ENCODE data around the gene JPH2. TPM values are rescaled to one million over a fixed set of nuclear protein-coding genes. Genes with fewer than 3 reads are reported as not detected.
"Not testable (repeated sequence)": the region's sequence is repeated elsewhere in the genome, so short reads cannot be mapped to it uniquely, and the experiment has no call there.

The JPH2 gene
- total RNA-seq, 1 donor from 2014 or later: 0.13 TPM

DNA sequence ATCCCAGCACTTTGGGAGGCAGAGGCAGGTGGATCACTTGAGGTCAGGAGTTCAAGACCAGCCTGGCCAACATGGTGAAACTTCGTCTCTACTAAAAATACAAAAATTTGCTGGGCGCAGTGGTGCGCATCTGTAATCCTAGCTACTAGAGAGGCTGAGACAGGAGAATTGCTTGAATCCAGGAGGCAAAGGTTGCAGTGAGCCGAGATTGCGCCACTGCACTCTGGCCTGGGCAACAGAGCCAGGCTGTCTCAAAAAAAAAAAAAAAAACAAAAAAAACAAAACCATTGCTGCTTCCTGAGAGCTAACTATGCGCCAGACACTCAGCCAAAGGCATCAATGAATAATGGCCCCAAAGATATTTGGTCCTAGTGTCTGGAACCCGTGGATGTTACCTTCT, 57.7 kb downstream of the JPH2 start:
- peak; percentile 73 for ATAC-seq
- not testable (repeated sequence) for DNase-seq (ENCODE audit: low spot score)

DNA sequence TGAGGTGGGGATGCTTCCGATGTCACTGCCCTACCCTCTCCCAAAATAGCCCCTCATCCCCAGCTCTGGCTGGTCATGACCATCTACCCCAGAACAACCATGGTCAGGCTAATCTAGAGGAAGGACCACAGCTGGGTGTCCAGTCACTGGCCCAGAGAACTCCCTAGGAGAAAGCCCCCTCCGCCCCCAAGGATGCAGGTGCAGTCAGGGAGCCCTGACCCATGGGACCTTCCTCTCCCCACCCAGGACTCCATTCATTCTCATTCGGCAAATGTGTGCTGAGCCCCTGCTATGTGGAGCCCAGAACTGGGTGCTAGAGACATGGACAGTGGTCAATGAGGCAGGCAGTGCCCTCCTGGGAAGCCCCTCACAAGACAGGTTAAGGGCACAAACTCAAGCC, 60.5 kb downstream of the JPH2 start:
- ATAC-seq (no peak), DNase-seq (ENCODE audit: low spot score) (no peak)

DNA sequence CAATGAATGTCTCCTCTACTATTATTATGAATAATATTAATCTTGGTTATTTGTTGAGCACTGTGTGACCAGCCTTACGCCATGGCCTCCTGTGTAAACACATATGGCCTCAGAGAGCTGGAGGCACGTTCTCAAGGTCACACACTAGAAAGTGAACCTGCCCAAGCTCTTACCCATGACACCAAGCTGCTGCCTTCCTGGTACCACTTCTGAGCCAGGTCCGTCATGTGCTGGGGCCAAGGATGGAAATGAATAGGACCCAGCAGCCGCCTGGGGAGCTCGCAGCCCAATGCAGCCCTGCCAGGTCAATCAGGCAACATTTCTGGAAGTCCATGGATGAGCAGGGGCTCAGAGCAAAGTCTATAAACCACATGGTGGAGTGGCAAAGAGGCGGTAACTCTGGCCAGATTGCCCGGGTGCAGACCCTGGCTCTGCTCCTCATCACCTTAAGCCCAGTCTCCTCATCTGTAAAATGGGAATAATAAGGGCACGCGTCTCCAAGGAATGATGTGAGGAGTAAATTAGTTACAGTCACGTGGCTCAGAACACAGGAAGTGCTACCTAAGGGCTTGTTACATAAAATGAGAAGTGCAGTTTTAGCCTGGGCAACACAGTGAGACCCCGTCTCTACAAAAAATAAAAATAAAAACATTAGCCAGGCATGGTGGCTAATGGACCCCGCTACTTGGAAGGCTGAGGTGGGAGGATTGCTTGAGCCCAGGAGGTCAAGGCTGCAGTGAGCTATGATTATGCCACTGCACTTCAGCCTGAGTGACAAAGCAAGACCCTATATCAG, 61.5 kb downstream of the JPH2 start:
- DNase-seq (ENCODE audit: low spot score) (no peak), ATAC-seq (no peak)

DNA sequence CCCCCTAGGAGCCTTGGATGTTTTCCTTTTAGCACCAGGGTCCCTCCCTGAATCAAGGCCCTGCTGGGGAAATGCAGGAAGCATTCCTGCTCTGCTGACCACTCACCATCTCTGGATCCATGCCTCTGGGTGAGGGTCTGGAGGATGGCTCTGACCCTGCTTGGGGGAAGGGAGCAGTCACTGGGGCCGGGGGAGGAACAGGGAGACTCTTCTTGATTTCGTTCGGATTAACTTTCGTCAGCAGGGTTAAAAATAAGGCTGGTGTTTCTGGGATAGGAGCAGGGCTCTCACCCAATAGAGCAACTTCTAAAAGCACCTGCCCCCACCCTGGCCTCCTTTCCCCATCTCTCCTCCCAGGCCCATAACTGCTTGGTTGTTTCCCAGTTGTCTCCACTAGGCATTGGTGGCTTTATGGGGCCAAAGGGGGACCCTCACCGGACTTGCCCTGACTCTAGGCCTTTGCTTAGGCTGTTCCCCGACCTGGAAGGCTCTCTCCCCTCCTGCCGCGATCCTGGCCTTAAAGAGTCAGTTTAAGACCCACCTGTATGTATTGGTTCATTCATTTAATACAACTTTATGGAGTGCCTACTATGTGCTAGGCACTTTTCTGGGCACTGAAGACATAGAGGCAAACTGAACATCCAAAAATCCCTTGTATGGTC, 63.0 kb downstream of the JPH2 start:
- ATAC-seq: no peak
- no peak for DNase-seq (ENCODE audit: low spot score)

DNA sequence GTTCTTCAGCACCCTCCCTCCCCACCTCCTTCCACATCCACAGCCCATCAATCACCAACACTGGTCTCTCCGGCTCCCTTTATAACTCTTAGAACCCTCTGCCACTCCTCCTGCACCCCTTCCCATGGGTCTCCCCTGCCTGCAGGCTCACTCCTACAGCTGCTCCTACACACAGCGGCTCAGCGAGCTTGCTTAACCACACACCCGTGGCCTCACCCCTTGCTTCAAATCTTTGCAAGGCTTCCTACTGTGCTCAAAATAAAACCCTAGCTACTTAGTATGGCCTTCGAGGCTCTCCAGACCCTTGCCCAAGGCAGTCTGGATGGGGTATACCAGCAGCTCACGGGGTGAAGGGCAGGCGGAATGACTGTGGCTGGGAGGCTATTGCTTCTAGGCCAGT, 63.7 kb downstream of the JPH2 start:
- no peak for ATAC-seq
- DNase-seq (ENCODE audit: low spot score): no peak

DNA sequence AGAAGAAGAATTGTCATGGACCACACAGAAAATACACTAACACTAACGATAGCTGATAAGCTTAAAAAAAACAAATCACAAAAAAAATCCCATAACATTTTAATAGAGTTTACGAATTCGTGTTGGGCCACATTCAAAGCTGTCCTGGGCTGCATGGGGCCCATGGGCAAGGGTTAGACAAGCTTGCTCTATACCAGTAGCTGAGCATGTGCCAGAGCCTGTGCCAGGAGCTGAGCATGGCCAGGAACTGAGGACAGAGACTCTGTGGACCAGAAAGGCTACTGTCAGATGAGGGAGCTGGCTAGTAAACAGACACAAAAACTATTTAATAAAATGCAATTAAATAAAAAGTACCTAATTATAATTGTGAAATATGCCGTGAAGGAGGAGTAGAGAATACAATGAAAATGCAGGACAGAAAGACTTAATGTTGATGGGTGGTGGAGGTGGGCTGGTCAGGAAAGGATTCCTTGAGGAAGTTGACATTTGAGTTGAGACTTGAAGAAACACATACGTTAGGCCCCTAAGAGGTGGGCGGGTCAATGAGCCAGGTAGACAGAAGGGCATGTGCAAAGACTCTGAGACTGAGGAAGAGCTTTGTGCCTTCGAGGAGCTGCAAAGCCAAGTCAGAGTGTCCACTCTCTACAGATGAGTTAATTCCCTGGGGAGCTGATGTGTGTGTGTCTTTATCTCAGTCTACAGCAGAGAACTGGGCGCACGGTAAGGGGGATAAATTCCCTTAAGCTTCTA, 66.1 kb downstream of the JPH2 start:
- DNase-seq (ENCODE audit: low spot score): no peak
- ATAC-seq: no peak

DNA sequence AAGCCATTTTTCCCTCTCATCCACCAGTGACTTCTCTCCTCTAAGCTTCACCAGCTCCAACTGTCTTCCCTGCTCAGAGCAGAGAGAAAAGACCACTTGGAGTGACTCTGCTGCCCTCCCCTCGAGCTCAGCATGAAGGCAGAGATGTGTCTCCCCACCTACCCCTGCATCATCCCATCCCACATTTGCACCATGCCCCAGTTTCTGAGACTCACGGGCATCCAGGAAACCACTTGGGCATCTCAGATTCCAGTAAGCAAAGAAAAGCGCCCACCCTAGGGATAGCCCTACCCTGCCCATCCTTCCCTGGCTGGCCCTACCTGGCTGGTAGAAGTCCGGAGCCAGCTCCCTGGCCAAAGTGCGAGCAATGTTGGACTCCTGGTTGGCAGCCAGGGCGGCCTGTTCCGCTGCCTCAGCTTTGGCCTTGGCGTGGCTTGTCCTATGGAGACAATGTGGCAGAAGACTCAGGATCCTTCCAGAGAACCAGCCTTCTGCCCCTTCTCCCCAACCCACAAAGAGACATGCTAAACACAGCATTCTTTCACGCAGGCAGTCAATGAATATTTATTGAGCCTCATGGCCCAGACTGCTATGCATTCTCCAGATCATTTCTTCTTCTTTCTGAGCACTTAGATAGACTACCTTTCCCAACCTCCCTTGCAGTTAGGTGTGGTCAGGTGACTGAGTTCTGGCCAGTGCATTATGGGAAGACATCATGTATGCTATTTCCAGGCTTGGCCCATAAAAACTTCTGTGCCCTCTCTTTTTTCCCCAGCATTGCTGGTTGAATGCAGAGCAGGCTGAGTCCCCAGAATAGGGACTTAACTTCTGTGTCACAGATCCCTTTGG, 68.6 kb downstream of the JPH2 start:
- peak; percentile 81 for ATAC-seq
- peak; percentile 60 for DNase-seq (ENCODE audit: low spot score)

DNA sequence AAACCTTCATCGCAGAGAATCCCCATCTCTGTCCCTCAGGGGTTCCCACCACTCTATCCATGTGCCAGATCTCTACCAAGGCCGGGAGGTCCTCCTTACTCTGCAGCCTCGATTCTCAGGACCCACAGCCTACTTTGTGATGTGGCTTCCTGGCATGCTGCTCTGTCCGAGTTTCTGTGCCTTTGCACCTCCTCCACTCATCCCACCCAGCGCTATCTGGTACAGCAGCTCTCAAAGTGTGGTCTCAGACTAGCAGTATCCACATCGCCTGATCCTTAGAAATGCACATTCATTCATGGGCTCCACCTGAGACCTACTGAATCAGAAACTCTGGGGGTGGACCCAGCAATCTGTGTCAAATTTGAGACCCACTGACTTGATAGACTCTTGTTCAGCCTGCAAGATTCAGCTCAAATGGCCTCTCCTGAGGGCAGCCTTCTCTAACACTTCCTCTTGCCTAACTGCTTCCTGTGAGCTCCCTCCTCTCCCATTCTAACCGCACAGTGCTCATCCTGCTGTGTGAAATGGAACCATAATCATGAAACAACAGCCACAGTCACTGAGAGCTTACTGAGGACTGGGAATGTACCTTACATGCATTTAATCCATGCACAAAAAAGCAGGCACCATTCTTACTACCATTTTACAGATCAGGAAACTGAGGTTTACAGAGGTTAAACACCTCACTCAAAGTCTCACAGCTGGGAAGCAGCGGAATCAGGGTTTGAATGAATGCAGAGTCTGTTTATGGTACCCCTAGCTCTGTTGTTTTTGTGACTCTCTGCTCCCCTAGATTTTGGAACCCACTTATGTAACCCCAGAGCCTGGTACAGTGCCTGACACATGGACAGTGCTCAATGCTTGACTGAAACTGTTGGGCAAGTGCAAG, 69.4 kb downstream of the JPH2 start:
- ATAC-seq: no peak
- no peak for DNase-seq (ENCODE audit: low spot score)

DNA sequence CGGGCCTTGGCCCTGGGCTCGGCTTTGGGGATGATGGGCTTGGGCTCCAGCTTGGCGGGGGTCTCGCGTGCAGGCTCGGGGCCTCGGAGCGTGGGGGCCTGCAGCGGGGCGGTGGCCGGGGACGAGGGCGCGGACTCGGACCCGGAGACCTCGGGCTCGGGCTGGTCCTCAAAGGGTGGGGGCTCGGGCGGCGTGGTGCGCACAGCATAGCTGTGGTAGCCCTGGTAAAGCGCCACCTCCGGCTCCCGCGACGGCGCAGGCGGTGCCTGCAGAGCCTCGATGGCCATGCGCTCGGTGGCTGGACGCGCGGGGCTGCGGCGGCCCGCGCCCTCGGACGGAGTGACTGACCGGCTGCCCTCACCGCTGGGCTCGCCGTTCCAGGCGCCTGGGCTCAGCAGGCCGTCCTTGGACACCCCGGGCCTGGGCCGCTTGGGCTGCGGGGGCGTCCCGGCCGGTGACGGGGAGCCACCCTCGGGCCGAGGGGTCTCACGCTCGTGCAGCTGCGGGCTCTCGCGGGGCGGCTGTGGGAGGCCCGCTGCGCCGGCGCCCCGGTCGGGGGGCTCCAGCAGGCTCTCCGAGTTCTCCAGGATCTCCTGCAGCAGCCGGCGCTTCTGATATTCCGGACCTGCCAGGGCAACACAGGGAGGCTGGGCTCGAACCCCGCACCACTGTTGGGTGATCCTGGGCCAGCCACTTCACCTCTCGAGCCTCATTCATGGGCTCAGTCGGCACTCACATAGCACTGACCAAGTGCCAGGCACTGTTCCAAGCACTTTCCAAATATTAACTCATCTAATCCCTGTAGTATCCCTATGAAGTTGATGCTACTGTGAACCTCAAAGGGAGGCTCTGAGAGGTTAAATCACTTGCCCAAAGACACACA, 71.0 kb downstream of the JPH2 start:
- DNase-seq (ENCODE audit: low spot score): no peak
- no peak for ATAC-seq

DNA sequence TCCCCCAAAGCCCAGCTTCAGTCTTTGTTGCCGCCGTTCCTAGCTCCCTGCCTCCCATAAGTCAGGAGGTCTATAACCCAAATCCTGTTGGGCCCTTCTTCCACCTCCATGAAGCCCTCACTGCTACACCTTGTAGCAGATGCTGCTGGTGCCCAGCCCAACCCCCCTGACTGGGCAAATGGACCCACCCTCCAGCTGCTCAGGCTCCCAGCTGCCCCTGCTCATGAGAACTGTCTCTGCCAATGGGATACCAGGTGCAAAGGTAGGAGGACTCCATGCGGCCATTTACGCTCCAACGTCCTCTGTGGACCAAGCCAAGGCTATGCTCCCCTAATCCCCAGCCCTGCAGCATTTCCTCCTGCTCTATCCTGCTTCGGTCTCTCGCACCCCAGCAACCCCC, 71.8 kb downstream of the JPH2 start:
- ATAC-seq: no peak
- DNase-seq (ENCODE audit: low spot score): no peak

DNA sequence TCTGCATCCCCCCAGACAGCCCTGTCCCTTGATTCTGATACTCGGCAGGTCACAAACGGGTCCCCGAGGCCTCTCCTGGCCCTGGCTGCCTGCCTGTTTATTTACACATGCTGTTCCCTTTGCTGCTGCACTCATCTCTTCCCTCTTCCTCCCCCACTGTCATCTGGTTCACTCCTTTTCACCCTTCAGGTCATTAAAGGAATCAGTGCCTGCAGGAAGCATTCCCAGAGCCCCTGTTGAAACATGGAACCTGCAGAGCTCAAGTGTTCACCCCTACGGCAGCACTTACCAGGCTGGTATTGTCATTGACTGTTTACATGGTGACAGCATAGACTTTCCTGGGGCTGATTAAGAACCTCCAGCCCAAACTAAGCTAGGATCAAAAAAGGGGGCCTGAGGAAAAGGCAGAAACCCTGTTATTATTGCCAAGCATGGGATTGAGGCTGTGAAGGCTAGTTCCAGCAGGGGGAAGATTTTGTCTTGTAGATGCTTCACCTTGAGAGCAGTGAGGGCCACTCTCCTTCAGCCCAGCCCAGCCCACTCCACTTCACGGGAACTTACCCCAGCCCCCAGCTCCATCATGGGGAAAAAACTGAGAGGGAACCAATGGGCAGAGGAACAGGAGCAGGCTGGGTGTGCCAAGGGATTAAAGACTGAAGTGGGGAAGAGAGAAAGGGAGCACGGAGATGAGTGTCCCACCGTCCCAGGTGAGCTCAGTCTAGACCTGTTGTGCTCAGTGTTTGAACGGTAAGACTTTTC, 73.2 kb downstream of the JPH2 start:
- DNase-seq (ENCODE audit: low spot score) (no peak), ATAC-seq (no peak)

DNA sequence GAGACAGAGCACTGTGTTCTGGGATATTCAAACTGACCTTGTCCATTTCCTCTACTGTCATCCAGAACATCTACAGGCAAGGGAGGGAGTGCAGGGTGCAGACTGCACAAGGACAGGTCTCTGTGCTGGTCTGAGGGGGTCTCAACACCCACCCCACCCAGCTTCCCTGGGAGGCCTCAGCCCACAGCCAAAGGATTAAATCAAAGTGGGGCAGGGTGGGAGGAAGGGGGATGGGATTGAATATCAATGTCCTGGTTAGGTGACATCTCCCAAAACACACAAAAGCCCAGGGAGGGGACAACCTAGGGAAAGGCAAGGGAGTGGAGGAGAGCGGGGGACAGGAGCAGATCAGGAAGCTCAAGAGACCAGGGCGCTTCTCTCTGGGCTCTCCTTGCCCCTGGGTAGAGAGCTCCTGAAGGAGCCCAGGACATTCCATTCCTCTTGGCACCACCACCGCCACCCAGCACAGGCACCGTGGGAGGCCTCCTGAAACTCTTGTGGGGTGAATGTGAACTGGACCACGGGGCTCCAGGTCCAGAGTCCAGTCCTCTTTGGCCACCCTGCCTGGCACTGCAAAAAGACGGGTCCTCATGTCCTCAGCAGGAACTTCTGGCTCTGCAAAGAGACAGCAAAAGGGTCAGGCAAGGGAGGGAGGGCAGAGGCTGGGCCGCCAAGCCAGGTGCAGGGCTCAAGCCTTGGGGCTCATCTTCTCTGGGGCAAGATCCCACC, 73.9 kb downstream of the JPH2 start:
- ATAC-seq: no peak
- DNase-seq (ENCODE audit: low spot score): no peak

DNA sequence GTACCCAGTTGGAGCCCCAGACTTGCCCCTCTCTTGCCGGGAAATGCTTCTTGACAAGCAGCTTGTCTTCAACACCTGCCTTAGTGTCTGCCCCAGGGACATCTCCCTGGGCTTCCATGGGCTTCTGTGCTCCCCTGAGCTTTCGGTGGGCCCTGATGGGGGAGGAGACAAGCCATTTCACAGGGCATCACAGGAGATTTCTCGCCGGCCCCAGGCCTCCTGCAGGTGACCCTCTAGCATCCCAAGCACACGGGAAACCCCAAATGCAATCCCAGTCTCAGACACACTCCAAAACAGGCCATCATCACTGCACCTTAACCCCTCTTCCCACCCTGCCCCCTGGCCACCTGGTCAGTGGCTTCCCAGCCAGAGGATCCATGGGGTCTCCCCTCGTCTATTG, 74.5 kb downstream of the JPH2 start:
- no peak for ATAC-seq

DNA sequence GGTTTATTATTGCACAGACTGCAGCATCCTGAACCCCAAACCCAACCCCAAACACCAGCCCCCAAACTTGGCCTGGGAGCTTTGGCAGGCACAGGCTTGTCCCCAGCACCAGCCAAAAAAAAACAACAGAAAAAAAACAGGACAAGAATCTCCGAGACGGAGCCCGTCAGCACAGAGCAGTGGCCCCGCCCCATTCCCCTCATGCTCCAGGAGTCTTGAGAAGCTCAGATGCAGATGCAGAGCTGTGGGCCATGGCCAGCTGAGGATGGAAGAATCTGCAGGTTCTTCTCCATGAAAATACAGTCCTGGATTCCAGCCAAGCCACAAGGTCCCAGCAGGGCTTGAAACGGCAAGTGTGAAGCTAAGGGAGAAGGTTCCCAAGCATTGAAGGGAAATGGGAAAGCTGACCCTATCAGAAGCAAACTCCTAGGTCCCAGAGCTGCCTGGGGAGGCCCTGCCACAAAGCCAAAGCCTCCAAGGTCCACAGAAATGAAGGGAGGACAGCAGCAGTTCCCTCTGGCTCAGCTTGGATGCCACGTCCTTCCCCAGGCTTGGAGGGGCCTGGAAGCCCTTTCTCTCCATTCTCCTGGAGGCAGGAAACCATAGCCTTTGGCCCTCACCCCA, 75.2 kb downstream of the JPH2 start:
- ATAC-seq: no peak
- DNase-seq (ENCODE audit: low spot score): no peak

More for the DNA sequence above, 74.5 kb downstream of the JPH2 start:
- no peak for DNase-seq (ENCODE audit: low spot score)

DNA sequence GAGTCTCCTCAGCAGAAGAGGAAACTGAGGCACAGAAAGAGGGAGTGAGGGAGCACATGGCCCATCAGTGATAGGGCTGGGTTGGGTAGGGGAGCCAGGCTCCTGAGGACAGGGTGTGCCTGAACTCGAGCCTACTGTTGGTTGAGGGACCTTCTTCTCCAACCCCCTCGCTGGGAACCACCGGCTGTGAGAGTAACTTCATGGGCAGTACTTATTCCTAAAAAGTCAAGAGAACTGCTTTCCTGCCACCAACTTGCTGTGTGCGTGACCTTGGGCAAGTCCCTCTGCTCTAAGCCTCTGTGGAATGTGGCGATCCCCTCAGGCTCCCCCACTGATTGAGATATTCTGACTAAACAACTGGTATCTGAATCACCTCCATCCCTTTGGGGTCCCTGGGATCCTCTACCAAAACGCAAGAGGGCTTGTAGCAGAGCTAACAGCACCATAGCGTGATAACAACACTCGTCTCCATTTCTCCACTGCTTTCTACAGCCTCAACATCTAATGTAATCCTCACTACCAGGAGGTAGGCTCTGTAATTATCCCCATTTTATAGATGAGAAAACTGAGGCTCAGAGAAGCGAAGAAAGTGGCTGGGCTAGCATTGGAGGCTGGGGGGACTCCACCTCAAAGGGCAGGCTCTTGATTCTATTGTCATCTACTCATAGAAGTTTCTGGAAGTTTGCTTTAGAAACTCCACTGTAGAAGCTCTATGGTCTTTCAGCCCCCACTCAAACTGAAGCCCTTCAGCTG, 76.0 kb downstream of the JPH2 start:
- no peak for DNase-seq (ENCODE audit: low spot score)
- ATAC-seq: no peak

DNA sequence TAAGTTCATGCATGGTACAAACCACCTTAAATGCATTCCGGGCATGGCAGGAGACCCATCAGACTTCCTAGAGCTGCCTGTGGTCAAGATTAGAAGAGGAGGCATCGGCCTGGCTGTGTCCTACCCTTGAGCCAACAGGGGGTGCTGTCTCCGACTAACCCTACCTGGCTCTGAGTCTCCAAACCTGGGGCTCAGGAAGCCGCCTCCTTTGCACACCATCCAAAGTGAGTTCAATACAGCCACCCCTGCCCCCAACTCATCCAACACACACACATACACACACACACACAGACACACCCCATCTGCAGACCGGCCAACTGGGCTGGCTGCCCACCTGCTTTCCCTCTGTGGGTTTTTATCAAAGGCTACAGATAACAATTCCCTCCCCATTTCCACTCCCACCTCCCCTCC, 77.0 kb downstream of the JPH2 start:
- ATAC-seq (no peak), DNase-seq (ENCODE audit: low spot score) (no peak)
